ENCODE measurements around the gene GGTLC2.
A peak's percentile ranks its signal among the peaks of the same experiment; 100 is the strongest.

Gene GGTLC2

DNA sequence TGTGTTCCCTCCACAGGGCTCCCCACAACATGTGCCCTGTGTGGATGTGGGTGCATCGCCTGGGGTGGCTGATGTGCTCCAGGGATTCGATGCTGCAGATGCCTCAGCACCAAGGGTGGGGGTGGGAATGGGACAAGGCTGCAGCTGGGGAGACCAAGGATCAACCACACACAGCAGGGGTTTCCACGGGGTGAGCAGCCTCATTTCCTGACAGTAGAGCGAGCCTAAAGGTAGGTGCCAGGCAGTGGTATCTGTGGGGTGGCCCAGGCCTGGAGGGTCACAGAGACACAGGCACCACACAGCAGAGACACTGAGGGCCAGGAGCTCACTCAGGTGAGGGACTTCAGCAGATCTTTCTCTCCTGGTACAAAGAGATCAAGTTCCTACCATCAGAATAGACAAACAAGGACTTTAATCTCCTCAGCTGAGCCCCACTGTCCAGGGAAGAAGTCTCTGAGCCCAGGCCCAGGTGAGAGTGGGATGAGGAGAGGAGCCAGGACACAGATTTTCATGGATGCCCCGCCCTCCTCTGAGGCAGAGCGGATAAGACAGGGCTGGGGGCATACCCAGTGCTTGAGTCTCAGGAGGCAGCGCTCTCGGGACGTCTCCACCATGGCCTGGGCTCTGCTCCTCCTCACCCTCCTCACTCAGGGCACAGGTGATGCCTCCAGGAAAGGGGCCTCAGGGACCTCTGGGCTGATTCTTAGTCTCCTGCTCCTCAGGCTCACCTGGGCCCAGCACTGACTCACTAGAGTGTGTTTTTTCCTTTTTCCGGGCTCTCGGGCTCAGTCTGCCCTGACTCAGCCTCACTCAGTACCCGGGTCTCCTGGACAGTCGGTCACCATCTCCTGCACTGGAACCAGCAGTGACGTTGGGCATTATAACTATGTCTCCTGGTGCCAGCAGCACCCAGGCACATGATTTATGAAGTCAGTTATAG lies 19.7 kb downstream of the GGTLC2 start:
- no peaks in the 10 kb centered on the region for H3K36me3 ChIP-seq (ENCODE audit: insufficient read depth, low read length)
- no peak overlapping the region for H3K9ac ChIP-seq (ENCODE audit: low read depth, low read length)
- H3K4me3 ChIP-seq (ENCODE audit: low read depth in 1 of 2, low read length in 2 of 2): no peak overlapping the region
- H3K9me3 ChIP-seq (ENCODE audit: insufficient read depth, low read length, severe bottlenecking): no peaks in the 10 kb centered on the region
- peaks cover 26% of the 10 kb centered on the region for H3K4me1 ChIP-seq (ENCODE audit: insufficient read depth, low read length)
- no peaks in the 10 kb centered on the region for H3K27me3 ChIP-seq (ENCODE audit: insufficient read depth, low read length, poor library complexity)
- DNase-seq (peak; percentile 62), ATAC-seq (ENCODE audit: insufficient read depth, low read depth) (peak; percentile 81)
- no peaks in the 10 kb centered on the region for H4K20me1 ChIP-seq (ENCODE audit: insufficient read depth, low read length)
- H2AFZ ChIP-seq (ENCODE audit: low read depth, low read length): no peak overlapping the region
- TF ChIP-seq EZH2 (IDR thresholded peaks at IDR 0.05; ENCODE audit: borderline replicate concordance, low read depth, low read length, severe bottlenecking): no peak
- TF ChIP-seq, protein P1, sequence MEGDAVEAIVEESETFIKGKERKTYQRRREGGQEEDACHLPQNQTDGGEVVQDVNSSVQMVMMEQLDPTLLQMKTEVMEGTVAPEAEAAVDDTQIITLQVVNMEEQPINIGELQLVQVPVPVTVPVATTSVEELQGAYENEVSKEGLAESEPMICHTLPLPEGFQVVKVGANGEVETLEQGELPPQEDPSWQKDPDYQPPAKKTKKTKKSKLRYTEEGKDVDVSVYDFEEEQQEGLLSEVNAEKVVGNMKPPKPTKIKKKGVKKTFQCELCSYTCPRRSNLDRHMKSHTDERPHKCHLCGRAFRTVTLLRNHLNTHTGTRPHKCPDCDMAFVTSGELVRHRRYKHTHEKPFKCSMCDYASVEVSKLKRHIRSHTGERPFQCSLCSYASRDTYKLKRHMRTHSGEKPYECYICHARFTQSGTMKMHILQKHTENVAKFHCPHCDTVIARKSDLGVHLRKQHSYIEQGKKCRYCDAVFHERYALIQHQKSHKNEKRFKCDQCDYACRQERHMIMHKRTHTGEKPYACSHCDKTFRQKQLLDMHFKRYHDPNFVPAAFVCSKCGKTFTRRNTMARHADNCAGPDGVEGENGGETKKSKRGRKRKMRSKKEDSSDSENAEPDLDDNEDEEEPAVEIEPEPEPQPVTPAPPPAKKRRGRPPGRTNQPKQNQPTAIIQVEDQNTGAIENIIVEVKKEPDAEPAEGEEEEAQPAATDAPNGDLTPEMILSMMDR (IDR thresholded peaks at IDR 0.05; ENCODE audit: borderline replicate concordance, extremely low read depth, low read length, poor library complexity, severe bottlenecking): no peak
- no peaks in the 10 kb centered on the region for H3K79me2 ChIP-seq (ENCODE audit: insufficient read depth, low read length)
- H3K27ac ChIP-seq (ENCODE audit: low read length): peak overlapping the region; percentile 5; the same call in 1 of the 2 replicates
- no peak overlapping the region for H3K4me2 ChIP-seq (ENCODE audit: insufficient read depth, low read length)

DNA sequence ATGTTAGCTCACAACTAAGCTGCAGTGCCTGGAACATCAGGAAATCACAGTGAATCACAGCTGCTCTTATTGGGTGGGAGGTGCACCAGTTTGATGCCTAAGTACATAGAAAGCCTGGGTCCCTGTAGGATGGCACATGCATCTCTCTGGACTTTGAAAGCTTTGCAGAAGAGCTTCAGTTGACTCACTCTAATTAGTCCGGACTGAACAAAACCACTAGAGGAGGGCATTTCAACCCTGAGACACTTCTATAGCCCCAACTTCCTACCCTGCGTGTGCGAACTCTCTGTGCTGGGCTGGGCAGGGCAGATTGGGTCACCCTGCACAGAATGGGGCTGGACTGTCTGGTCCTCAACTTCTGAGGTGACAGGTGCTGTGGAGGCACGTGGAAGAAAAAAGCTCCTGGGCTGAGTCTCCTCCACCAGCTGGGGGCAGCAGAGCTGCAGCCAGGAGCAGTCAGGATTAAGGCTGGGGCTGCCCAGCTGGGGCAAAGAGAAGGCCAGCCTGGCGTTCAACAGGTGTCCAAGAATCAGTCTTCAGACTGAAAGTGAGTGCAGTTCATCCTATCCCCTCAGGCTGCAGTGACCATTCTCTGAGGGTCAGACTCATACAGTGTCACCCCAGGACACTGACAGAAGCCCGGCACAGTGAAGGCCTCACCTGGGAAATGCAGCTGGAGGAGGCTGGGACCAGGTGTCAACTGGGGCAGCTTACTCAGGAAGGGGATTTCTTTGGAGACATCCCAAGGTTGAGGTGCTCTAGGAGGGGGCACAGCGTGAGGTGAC lies 22.1 kb downstream of the GGTLC2 start:
- no peak overlapping the region for H3K27ac ChIP-seq (ENCODE audit: low read length)
- H3K9ac ChIP-seq (ENCODE audit: low read depth, low read length): no peak overlapping the region
- no peaks in the 10 kb centered on the region for H3K79me2 ChIP-seq (ENCODE audit: insufficient read depth, low read length)
- no peak overlapping the region for H3K4me3 ChIP-seq (ENCODE audit: low read depth in 1 of 2, low read length in 2 of 2)
- no peaks in the 10 kb centered on the region for H3K9me3 ChIP-seq (ENCODE audit: insufficient read depth, low read length, severe bottlenecking)
- no peak overlapping the region for H2AFZ ChIP-seq (ENCODE audit: low read depth, low read length)
- no peak overlapping the region for H3K4me2 ChIP-seq (ENCODE audit: insufficient read depth, low read length)
- DNase-seq: peak; percentile 51
- H4K20me1 ChIP-seq (ENCODE audit: insufficient read depth, low read length): no peaks in the 10 kb centered on the region
- peak; percentile 68 for ATAC-seq (ENCODE audit: insufficient read depth, low read depth)
- no peak for TF ChIP-seq EZH2 (IDR thresholded peaks at IDR 0.05; ENCODE audit: borderline replicate concordance, low read depth, low read length, severe bottlenecking)
- TF ChIP-seq, protein P1 (IDR thresholded peaks at IDR 0.05; ENCODE audit: borderline replicate concordance, extremely low read depth, low read length, poor library complexity, severe bottlenecking): peak; percentile 72
- H3K27me3 ChIP-seq (ENCODE audit: insufficient read depth, low read length, poor library complexity): no peaks in the 10 kb centered on the region
- peaks cover 29% of the 10 kb centered on the region for H3K4me1 ChIP-seq (ENCODE audit: insufficient read depth, low read length)
- H3K36me3 ChIP-seq (ENCODE audit: insufficient read depth, low read length): no peaks in the 10 kb centered on the region

DNA sequence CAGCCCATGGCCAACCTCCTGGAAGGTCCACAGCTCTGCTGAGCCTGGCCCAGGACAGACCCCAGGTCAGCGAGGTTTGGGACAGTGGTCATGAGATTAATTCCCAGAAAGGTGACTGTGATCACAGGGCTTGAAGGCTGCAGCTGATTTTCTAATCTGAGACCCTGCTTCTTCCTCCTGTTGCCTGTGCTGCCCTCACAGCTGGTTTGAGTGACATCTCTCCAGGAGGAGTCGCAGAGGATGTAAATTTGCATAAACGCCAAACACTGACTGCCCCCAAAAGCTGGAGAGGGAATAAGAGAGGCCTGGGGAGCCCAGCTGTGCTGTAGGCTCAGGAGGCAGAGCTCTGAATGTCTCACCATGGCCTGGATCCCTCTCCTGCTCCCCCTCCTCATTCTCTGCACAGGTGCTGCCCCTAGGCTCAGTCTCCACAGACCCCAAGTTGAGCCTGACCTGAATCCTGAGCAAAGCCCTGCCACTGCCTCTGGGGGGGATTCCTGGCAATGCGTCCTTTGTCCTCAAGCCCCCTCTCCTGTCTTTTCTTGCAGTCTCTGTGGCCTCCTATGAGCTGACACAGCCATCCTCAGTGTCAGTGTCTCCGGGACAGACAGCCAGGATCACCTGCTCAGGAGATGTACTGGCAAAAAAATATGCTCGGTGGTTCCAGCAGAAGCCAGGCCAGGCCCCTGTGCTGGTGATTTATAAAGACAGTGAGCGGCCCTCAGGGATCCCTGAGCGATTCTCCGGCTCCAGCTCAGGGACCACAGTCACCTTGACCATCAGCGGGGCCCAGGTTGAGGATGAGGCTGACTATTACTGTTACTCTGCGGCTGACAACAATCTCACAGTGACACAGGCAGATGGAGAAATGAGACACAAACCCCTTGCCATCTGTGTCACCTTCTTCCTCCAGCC lies 23.8 kb downstream of the GGTLC2 start:
- H4K20me1 ChIP-seq (ENCODE audit: insufficient read depth, low read length): no peaks in the 10 kb centered on the region
- no peaks in the 10 kb centered on the region for H3K9me3 ChIP-seq (ENCODE audit: insufficient read depth, low read length, severe bottlenecking)
- H3K9ac ChIP-seq (ENCODE audit: low read depth, low read length): no peak overlapping the region
- H3K79me2 ChIP-seq (ENCODE audit: insufficient read depth, low read length): no peaks in the 10 kb centered on the region
- H3K4me2 ChIP-seq (ENCODE audit: insufficient read depth, low read length): no peak overlapping the region
- no peak overlapping the region for H2AFZ ChIP-seq (ENCODE audit: low read depth, low read length)
- peaks cover 18% of the 10 kb centered on the region for H3K4me1 ChIP-seq (ENCODE audit: insufficient read depth, low read length)
- no peak overlapping the region for H3K4me3 ChIP-seq (ENCODE audit: low read depth in 1 of 2, low read length in 2 of 2)
- no peak overlapping the region for H3K27ac ChIP-seq (ENCODE audit: low read length)
- H3K36me3 ChIP-seq (ENCODE audit: insufficient read depth, low read length): no peaks in the 10 kb centered on the region
- DNase-seq (no peak), ATAC-seq (ENCODE audit: insufficient read depth, low read depth) (no peak)
- H3K27me3 ChIP-seq (ENCODE audit: insufficient read depth, low read length, poor library complexity): no peaks in the 10 kb centered on the region
- TF ChIP-seq, protein P1 (IDR thresholded peaks at IDR 0.05; ENCODE audit: borderline replicate concordance, extremely low read depth, low read length, poor library complexity, severe bottlenecking): no peak
- no peak for TF ChIP-seq EZH2 (IDR thresholded peaks at IDR 0.05; ENCODE audit: borderline replicate concordance, low read depth, low read length, severe bottlenecking)

All from DND-41 (cell line).